ENCODE measurements around the gene MRPL48.

Gene MRPL48

GRCh38 chr11:73866095-73866579 lies 78.5 kb downstream of the MRPL48 start:
- TF ChIP-seq SIN3A (IDR thresholded peaks at IDR 0.05; ENCODE audit: borderline replicate concordance, insufficient read depth, low read length) (no peak), TAF1 (IDR thresholded peaks at IDR 0.05; ENCODE audit: borderline replicate concordance, insufficient read depth, low read length) (no peak), REST (IDR thresholded peaks at IDR 0.05; ENCODE audit: insufficient read depth in 1 of 2, low read depth in 2 of 2, low read length in 2 of 2) (no peak), POLR2AphosphoS5 (IDR thresholded peaks at IDR 0.05; ENCODE audit: low read depth, low read length) (no peak), FOXP2 (optimal IDR thresholded peaks at IDR 0.05; ENCODE audit: borderline replicate concordance, extremely low read depth, extremely low read length, insufficient read depth) (no peak)

- TF ChIP-seq TAF1 (IDR thresholded peaks at IDR 0.05; ENCODE audit: borderline replicate concordance, insufficient read depth, low read length) (no peak), POLR2AphosphoS5 (IDR thresholded peaks at IDR 0.05; ENCODE audit: low read depth, low read length) (no peak), SIN3A (IDR thresholded peaks at IDR 0.05; ENCODE audit: borderline replicate concordance, insufficient read depth, low read length) (no peak), FOXP2 (optimal IDR thresholded peaks at IDR 0.05; ENCODE audit: borderline replicate concordance, extremely low read depth, extremely low read length, insufficient read depth) (no peak), REST (IDR thresholded peaks at IDR 0.05; ENCODE audit: insufficient read depth in 1 of 2, low read depth in 2 of 2, low read length in 2 of 2) (no peak)
Measured at GRCh38 chr11:73866586-73866996, 78.9 kb downstream of the MRPL48 start.

- no peak for TF ChIP-seq REST (IDR thresholded peaks at IDR 0.05; ENCODE audit: insufficient read depth in 1 of 2, low read depth in 2 of 2, low read length in 2 of 2)
- TF ChIP-seq FOXP2 (optimal IDR thresholded peaks at IDR 0.05; ENCODE audit: borderline replicate concordance, extremely low read depth, extremely low read length, insufficient read depth): no peak
- TF ChIP-seq POLR2AphosphoS5 (IDR thresholded peaks at IDR 0.05; ENCODE audit: low read depth, low read length): no peak; the same call in 1 of the 2 replicates
- TF ChIP-seq TAF1 (IDR thresholded peaks at IDR 0.05; ENCODE audit: borderline replicate concordance, insufficient read depth, low read length): no peak
Measured at GRCh38 chr11:73869332-73869949, 81.8 kb downstream of the MRPL48 start.

GRCh38 chr11:73870261-73870660 lies 82.6 kb downstream of the MRPL48 start:
- TF ChIP-seq POLR2AphosphoS5 (IDR thresholded peaks at IDR 0.05; ENCODE audit: low read depth, low read length) (no peak), REST (IDR thresholded peaks at IDR 0.05; ENCODE audit: insufficient read depth in 1 of 2, low read depth in 2 of 2, low read length in 2 of 2) (no peak), TAF1 (IDR thresholded peaks at IDR 0.05; ENCODE audit: borderline replicate concordance, insufficient read depth, low read length) (no peak), SIN3A (IDR thresholded peaks at IDR 0.05; ENCODE audit: borderline replicate concordance, insufficient read depth, low read length) (no peak), FOXP2 (optimal IDR thresholded peaks at IDR 0.05; ENCODE audit: borderline replicate concordance, extremely low read depth, extremely low read length, insufficient read depth) (no peak)

All from PFSK-1 (cell line).